Measurements from ENCODE around the gene SLC19A2.
"Not testable (repeated sequence)": the region's sequence is repeated elsewhere in the genome, so short reads cannot be mapped to it uniquely, and the experiment has no call there.

Gene SLC19A2

DNA sequence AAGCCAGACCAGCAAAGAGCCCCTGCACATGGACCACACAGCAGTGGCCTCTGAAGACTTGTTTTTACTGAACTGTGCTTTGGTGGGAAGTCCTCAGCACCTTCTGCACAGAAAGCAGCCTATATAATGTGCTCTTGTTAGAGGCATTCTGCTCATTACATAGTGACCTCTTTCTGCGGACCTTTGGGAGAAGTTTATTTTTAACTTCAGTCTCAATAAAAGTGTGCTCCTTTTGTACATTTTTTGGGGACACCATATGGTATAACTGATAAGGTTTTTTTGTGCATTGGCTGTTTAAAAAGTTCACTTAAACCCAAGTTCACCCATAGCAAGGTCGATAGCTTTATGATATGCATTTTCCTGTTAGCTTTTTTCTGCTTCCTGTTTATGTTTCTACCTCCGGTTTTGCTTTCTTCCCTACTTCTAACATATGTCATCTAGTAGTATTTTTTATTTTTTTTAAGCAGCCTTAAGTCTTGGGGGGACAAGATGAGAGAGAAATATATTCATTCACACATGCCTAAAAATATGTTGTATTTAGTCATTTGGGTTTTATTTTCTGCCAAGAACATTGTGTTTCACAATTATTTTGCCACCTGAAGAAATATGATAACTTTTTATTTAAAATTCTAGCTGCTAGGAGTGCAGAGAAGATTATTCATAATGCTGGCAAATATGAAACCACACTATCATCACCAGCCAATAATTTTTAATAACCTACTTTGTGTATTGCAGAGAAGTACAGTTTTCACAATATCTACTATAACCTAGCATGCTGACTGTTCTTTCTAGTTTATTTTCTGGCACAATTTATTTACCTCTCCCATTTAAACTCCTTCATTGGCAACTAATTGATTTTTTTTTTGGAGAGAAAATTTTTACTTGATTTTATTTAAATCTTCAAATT is 22.9 kb upstream of the SLC19A2 start:
- DNase-seq, result no peak

DNA sequence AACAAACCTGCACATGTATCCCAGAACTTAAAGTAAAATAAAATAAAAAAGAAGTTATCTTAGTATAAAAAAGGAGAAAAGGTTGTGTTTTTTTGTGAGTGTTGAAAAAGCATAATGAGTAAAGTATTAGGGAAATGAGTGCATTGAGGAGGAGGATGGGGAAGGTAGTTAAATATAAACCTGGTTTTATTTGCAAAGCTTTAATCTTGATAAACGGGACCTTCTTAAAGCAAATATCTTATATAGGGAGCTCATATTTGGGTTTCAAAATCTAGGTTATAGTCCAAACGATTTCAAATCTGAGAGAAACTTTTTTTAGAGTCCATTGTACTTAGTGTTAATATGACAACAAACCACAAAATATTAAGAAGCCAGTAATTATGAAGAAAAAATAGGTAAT is 21.7 kb upstream of the SLC19A2 start:
- no peak for DNase-seq

DNA sequence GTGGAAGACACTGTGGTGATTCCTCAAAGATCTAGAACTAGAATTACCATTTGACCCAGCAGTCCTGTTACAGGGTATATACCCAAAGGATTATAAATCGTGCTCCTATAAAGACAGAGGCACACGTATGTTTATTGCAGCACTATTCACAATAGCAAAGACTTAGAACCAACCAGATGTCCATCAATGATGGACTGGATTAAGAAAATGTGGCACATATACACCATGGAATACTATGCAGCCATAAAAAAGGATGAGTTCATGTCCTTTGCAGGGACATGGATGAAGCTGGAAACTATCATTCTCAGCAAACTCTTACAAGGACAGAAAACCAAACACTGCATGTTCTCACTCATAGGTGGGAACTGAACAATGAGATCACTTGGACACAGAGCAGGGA is 17.9 kb upstream of the SLC19A2 start:
- not testable (repeated sequence) for DNase-seq

DNA sequence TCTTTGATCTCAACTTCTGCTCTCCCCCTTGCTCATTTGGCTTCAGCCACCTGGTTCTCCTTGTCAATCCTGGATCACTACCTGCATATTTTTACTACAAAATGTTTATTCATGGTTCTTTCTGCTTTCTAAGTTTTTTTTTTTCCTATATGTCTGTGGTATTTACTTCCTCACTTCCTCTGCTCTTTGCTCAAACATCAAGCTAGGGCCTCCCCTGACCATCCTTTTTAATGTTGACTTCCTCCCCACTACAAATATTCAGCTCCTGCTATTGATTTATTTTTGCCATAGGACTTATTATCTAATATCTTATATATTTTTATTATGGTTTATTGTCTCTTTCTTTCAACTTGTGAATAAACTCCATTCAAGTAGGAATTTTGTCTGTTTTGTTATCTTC is 14.1 kb upstream of the SLC19A2 start:
- no peak for DNase-seq

DNA sequence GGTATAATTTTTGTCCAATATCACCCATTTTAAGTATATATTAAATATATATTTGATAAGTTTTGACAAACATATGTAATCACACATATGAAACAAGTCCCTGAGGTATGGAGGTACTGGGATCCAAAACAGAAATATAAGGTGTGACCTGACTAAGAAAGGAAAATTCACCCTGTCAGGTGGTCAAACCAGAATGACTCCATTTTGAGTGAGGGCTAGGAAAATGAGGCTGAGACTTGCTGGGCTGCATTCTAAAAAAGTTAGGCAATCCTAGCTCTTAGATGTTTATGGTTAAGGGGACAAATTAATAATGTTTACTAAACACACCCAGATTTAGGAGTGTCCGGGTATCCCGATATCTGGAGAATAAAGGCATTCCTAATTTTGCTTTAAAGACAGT is 11.6 kb upstream of the SLC19A2 start:
- DNase-seq, result no peak

DNA sequence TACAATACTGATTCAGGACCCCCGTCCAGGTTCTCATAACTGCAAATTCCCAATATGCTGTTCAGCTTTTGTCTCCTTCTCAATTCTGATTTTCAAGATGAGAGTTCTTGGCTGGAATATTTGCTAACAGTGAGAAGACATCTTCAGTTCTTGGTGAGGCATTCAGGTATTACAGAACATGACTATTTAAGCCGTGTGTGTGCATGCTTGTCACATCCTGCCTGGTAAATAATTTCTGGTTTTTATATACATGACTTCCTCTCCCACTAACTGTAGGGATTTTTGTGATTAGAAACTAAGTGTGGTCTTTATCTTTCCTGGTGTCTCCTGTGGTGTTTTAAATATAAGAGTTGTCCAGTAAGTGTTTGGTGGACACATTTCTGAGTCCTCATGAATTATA is 10.2 kb upstream of the SLC19A2 start:
- no peak for DNase-seq

DNA sequence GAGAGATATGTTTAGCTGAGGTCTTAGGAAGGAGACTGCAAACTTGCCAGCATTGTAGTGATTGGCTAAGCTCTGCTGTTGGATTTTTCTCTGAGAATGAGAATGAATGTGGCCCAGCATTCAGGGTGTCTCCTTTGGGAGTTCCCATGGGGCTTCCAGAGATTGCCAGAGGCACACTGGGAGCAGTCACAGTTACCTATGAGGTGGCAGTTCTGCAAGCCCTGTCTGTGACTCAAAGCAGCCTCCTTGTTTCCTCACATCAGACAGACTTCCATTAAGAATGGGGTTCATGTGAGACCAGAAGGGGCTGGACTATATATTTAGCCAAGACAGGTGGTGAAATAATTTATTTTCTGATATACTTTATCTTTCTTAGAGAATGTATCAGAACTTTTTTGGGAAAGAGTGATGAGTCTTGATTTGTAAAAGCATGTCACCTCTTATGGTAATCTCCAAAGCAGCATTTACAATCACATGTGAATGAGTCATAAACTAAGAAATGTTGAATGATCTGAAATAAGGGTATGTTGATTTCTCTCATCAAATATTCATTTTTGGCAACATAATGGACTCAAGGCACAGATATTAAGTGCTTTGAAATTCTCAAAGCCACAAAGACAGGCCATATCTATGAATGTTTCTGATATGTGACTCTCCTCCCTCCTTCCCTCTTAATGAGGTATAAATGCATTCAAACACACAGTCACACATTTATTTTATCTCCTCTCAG is 9.5 kb upstream of the SLC19A2 start:
- DNase-seq, result no peak

DNA sequence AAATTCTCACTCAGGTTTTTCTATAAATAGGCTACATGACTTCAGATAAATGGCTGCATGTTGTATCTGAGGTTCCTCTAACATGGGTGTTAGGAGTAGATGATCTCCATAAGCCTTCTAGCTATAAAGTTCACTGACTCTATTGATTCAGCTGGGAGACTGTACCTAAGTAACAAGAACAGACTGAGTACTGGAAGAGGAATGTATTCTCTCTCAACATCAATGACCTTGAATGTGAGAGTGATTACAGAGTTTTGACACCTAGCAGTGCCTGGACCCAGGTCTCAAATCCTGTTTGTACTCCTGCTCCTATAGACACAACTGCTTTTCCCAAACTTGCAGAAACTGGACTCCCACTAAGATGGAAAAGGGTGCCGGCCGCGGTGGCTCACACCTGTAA is 8.6 kb upstream of the SLC19A2 start:
- no peak for DNase-seq

DNA sequence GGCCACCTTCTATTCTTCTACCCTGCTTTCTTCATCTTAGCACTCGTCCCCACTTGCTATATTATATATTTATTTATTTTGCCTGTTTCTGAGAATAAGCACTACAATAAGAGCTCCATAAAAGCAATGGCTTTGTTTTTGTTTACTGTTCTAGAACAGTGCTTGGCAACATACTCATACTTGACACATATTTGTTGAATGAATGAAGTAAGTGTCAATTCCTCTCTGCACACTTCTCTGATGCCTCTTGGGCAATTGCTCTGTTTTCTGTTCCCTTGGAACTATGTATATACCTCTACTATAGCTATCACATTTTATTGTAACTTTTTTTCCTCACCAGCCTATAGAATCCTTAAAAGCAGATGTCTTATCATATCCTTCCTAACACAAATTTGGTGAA is 7.5 kb upstream of the SLC19A2 start:
- no peak for DNase-seq

DNA sequence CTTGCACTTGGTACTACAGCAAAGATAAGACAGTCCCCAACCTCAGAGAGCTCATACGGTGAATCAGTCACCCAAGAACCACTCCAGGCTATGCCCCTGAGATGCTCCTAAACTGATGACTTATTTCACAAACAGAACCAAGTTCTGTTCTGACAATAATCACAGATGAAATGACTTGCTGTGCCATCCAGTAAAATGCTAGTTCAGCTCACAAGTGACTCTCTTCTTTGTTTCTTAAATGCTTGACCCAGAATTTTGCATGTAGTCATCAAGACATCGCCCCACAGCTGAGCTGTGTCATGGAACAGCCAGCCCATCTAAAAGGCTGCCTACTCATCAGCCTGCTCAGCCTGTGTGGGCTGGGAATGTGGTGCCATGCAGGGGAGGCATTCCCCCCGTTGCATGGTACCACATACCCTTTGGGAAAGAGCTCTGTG is 6.1 kb upstream of the SLC19A2 start:
- no peak for DNase-seq

DNA sequence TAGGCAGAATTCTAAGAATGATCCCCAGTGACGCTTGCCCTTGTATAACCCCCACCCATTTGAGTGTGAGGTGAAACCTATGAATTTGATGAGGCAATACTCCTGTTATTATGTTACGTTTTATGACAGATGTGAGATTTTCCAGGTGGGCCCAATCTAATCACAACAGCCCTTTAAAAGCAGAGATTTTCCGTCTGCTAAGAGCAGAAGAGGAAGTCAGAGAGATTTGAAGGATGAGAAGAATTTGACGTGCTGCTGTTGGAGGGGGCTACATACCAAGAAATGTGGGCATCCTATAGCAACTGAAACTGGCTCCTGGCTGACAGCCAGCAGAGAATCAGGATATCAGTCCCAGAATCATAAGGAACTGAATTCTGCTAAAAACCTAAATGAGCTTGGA is 2.4 kb upstream of the SLC19A2 start:
- no peak for DNase-seq

DNA sequence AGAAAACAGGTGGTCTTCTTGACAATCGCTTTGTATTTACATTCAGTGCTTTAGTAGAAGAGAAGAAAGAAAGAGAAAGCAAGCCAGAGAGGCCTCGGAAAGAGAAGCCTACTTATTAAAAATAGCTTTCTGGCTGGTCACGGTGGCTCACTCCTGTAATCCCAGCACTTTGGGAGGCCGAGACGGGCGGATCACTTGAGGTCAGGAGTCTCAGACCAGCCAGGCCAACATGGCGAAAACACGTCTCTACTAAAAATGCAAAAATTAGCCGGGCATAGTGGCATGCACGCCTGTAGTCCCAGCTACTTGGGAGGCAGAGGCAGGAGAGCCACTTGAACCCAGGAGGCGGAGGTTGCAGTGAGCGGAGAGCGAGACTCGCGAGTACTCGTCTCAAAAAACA is 1.8 kb upstream of the SLC19A2 start:
- DNase-seq, result no peak

DNA sequence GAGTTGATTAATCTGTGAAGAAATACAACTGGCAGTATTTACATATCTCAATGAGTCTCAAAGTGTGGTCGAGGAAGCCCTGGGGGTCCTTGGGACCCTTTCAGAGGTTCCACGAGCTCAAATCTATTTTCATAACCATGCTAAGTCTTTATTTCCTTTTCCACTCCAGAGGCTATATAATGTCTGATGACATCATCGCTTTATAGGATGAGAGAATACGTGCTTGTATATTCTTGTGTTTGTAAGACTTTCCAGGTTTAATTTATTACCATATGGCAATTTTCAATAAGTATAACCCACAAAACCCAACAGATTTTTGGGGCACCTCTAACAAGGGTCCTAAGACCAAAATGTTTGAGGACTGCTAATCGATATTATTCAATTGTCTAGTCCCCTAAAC is 1.4 kb upstream of the SLC19A2 start:
- no peak for DNase-seq

DNA sequence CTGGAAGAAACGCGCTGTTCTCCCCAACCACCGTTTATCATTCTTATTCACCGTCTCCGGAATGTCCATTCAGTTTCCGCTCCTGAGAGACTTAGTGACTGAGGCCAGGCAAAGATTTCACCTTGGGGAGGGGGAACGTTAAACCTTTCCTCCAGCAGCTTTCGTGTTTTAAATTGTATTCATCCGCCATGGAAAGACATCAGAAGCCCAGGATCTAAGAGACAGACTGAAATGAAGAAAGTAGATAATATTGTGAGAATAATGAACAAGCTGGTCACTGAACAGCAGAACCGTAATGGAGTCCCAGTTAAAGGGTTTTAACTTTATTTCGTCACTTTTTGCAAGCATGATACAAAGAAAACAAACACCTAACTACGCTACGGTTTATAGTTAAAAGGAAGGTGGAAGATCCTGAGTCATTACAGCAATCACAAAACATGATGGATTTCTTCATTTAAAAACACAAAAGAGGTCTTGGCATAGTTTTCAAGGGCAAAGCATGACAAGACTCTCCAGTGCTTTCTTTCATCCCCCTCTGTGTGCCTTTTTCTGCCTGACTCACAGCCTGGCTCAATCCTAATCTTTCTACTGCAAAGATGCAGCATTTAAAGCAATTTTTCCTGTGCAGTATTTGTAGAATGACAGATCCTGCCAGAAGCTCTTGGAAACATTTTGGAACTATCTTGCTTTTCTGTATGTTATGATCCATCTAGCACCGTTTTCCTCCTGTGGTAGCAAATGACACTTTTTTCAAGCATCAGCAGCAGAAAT is 722 bp upstream of the SLC19A2 start:
- DNase-seq, result no peak

DNA sequence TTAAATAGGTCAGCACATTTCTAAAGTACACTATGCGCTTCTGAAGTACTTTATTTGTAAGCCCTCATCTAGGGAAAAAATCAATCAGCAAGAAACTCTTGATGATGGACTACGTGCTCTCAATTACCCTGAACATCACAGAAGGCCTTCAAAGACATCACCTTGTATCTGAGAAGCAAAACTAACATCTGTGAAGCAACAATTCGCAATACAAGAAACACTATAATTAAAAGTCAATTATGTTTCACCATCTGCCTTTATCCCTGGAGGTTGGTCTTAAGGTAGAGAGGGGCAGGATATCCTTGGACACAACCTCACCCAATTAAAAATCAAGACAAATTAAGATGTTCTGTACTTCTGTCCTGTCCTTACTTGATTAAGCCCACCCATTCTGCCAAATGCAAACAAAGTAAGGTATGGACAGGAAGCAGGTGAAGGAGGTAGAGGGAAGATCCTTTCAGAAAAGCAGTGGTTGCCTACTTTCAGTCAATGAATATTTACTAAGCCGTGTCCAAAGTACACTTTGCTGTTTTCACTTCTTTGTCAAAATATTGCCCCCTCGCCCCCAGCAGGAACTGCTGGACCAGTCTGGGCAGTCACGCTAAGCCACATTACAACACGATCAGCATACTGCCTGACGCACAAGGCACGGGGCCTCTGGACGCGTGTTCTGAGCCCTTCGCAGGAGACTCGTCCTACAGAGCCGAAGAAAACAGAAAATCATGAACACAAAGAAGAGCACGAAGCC is 887 bp downstream of the SLC19A2 start:
- peak; percentile 71 for DNase-seq

DNA sequence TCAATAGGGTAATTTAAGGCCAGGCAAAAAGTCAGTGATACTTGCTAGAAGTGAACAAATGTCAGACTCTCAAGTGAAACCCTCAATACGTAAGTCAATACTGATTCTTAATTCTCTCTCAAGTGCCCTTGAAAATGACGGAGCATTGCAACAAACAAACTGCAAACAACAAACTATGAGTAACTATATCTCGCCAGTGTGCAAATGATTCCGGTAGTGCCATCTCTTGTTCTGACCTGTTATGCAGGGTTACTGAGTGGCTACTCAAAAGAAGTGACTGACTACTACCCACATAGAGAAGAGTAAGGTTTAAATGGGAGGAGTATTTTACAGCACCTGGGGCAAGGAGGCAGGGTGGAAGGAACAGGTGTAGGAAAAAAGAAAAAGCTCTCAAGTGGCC is 1.6 kb downstream of the SLC19A2 start:
- no peak for DNase-seq

DNA sequence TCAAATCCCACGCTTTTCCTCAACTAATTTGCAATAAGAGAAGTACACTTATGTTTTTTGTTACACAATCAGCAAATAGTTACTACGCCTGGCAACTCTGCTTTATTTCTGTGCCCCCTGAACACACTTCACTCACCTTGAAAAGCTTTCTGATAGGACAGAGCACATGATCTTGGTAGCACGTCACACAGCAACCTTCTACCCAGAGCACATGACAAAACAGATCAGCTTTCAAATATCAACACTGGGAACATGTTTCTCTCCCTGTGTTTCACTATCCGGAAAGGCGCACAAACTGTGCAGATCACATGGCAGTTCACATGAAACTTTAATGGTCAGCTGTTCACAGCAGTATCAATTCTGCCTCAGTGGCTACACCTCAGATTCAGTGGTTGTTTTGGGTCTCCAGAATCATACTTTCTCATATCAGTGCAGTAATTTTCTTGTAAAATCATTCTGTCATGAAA is 2.2 kb downstream of the SLC19A2 start:
- no peak for DNase-seq

DNA sequence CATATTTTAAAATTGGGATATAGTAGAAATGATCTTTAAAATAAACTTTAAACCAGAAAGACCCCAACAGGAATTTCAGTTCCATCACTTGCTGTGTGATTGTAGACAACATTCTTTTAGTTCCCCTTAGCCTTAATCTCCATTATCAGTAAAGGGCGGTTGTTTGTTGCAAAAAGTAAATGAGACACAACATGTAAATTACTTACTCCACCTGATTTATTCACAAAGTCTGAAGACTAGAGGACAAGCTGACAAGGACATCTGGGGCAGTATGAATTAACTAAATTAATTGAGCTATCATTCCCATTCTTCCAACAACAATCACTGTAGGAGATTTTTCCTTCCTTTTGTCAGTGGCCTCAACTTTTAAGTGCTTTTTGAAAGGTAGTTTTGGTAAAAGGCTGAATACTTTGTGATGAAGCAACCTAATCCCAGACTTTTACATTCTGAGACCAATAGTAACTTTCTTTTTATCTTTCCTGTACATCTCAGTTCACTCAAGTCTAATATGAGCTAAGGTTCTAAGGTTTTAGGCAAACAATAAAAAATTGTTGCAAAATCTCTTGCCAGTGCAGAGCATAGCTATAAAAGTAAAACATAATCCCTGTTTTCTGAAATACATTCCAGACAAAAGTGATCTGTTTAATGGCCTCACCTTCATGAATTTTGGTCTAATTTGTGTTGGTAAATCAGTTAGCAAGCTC is 6.2 kb downstream of the SLC19A2 start:
- no peak for DNase-seq

DNA sequence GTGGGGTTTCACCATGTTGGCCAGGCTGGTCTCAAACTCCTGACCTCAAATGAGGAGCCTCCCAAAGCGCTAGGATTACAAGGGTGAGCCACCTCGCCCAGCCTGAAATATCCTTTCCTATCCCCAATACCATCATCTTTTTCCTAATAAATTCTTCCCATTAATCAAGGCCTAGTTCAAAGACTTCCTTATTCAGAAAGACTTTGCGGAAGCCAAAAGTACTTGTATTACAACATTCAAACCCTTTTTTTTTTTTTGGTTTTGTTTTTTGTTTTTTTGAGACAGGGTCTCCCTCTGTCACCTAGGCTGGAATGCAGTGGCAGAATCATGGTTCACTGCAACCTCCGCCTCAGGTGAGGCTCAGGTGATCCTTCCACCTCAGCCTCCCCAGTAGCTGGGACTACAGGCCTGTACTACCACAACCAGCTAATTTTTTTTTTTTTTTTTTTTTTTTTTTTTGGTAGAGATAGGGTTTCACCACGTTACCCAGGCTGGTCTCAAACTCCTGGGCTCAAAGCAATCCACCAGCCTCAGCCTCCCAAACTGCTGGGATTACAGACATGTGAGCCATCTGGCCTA is 7.6 kb downstream of the SLC19A2 start:
- DNase-seq, result no peak

DNA sequence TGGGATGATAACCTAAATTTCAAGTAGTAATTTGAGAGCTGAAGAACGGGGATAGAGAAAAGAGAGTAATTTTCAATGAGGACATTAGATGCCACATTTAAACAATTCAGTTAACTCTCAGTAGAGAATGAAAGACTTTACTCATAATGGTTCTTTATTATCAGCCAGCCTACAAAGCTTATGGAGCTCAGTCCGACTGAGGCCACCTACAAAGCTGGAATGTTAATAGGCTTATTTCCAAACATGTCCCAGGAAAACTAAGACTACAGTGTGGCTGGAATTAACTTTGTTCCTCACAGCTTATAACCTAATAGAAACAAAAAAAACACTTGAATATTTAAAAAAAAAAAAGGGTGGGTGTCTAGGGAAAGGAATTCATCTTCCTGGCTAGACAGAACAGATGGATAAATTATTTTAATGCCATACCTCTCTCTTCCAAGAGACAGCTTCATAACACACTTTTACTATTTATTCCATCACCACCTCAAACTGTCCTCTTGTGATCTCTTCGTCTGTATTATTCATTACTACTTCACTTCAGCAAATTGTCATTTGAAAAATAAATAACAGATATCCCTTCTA is 9.8 kb downstream of the SLC19A2 start:
- DNase-seq, result no peak

DNA sequence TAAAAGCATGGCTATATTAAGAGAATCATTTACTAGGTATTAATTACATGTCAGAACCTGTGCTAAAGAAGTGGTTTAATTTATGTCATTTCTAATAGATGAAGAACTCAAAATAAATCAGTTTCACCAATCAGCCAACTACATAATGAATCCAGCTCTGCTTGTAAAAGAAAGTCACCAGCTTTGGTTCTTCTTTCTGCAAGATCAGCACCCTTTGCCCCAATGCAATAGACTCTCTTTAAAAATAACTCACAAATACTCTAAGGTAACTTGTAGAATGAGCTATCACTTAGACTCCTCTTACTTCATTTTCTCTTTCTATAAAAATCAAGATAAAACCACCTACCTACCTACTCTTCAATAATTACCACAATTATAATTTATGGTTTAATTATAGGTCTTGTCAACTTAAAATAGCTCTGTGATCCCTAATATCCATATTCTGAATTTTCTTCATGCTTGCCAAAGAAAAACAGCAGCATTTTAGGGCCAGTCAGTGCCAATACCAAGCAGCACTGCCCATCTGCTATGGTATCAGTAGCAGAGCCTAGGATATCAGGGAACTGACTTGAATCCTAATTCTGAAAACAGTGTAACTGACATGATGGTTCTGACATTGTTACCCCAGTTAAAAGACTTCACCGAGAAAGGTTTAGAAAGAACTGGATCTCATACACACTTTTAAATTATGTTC is 11.3 kb downstream of the SLC19A2 start:
- DNase-seq, result no peak

Measured in NCI-H1092 treated with DMSO at 0.1 percent for 48 hours (cell line).